EL (cell line): ENCODE results near the gene DNM1.
A peak's percentile ranks its signal among the peaks of the same experiment; 100 is the strongest.

Experiments
- DNase-seq: peaks from one replicate; pipeline ENCODE4 v3.0.0-alpha.2; 2016

Gene DNM1

DNA sequence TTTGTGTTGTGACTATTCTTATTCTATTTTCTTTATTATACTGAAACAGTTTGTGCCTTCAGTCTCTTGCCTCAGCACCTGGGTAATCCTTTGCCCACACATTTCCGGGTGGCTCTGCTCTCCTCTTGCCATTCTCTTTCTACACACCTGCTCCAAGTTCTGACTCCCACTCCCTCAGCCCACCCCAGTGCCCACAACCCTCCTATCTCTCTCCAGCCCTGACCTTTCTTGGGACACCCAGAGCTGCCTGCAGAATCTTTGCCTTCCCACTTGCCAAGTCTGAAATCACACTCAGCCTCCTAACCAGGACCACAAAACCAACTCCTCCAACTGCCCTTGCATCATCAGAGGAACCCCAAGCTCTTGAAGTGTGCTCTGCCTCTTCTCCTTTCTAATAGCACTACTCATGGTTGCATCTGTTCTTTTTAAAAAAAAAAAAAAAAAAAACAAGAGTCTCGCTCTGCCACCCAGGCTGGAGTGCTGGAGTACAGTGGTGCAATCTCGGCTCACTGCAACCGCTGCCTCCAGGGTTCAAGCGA, 77.0 kb downstream of the DNM1 start:
- DNase-seq, result no peak

DNA sequence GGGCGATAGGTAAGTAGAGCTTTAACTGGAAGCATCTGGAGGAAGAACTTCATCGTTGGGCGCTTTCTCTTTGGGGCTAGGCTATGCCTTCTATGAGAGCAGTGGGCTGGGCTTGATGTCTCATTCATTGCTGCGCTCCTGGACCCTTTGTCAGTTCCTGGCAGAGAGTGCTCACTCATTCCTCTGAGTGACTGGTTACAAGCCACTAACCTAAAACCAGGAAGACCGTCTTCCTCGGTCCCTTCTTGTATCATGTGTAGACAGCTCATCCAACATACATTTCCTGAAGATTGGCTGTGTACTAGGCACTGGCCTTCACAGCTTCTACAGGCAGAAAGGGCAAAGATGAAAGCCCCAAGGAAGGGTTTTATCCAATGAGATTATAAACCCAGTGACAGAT, 79.3 kb downstream of the DNM1 start:
- DNase-seq, result peak; percentile 76

- DNase-seq, result no peak
Measured at GRCh38 chr9:128285033-128285784, 82.0 kb downstream of the DNM1 start.

DNA sequence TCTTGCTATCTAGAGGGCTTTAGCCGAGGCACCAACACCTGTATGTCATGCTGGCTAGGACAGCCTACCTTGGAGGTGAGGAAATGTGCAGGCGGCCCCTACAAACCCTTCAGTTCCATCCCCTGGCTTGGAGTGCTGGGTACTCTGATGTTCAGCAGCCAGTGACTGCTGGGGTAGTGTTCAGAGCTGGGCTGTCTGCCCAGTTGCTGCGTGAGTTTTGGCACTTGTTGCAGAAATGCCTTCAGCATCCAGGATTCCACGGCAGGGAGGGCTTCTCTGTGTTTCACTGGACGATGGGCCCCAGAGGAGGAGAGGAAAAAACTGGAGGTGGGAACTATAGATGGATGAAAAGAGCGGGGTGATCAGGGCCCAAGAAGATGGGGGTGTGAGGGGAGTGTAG, 83.3 kb downstream of the DNM1 start:
- no peak for DNase-seq

GRCh38 chr9:128288273-128289004, 85.3 kb downstream of the DNM1 start:
- no peak for DNase-seq

- DNase-seq, result no peak
Measured at GRCh38 chr9:128292009-128292408, 88.8 kb downstream of the DNM1 start.

GRCh38 chr9:128293091-128293490, 89.9 kb downstream of the DNM1 start:
- DNase-seq, result no peak

GRCh38 chr9:128294142-128294541, 91.0 kb downstream of the DNM1 start:
- DNase-seq, result no peak

GRCh38 chr9:128296340-128297220, 93.4 kb downstream of the DNM1 start:
- DNase-seq, result no peak

GRCh38 chr9:128297221-128297773, 94.1 kb downstream of the DNM1 start:
- no peak for DNase-seq

GRCh38 chr9:128298535-128299482, 95.6 kb downstream of the DNM1 start:
- DNase-seq, result no peak

DNA sequence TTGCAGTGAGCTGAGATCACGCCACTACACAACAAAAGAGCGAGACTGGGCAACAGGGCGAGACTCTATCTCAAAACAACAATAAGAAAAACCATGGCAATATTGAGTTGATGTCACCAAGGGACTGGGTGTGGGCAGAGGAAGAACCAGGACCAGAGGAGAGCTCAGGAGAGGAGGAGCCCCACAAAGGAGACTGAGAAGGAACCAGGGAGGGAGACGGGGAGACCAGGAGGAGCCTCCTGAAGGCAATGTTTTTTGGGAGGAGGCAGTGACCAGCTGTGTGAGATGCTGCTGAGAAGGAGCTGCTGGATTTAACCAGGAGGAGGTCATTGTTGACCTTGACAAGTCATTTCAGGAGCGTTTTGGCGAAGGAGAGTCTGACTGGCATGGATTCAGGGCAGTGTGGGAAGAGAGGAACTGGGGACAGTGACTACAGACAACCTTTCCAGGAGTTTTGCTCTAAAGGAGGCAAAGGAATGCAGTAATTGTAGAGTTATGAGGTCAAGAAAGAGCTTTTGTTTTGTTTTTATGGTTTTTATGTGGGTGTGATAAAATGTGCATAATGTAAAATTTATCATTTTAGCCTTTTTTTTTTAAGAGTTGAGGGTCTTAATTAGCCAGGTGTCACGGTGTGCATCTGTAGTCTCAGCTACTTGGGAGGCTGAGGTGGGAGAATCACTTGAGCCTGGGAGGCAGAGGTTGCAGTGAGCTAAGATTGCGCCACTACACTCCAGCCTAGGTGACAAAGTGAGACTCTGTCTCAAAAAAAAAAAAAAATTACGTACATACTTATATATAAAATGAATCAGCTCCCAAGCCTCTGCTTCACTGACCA, 101.2 kb downstream of the DNM1 start:
- DNase-seq, result no peak
